ENCODE measurements around the gene MZF1. TPM values are rescaled to one million over a fixed set of nuclear protein-coding genes. Genes with fewer than 3 reads are reported as not detected.

MZF1 gene
- total and polyA plus RNA-seq, 2 donors (not counting 1 experiment from before 2014, with no cell fraction given) = 4.1 to 14.9 TPM

DNA sequence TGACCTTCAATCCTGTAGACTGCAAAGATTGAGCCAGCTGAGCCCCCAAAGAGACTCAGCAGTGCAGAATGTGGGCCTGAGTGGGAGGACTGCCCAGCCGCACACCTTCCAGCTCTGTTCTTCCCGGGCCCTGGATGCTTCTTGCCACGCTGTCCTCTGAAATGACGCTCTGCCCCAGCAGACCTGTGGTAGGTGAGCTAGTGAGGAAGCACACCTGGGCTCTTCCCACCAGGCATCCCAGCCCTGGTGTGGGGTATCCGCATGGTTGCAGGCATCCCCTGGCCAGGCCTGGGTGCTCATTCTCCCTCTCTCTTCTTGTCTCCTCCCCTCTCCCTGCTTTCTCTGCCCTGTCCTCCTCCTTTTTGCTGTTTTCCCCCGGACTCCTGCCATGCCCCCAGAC lies 9.8 kb upstream of the MZF1 start:
- Histone ChIP-seq H3K27ac (ENCODE audit: insufficient read depth, low read length) (no peak overlapping the region), H4K20me1 (ENCODE audit: control insufficient read depth, extremely low read depth, insufficient read depth, low read length) (no peaks in the 10 kb centered on the region), H3K79me2 (ENCODE audit: control insufficient read depth, insufficient read depth, low read length) (peaks cover 6% of the 10 kb centered on the region), H3K9ac (ENCODE audit: insufficient read depth, low read length) (no peak overlapping the region), H3K36me3 (ENCODE audit: control insufficient read depth, insufficient read depth, low read length) (peaks cover 16% of the 10 kb centered on the region), H3K4me2 (ENCODE audit: extremely low read depth, insufficient read depth, low read length) (no peak overlapping the region), H2AFZ (ENCODE audit: low read length) (no peak overlapping the region), H3K4me1 (ENCODE audit: control insufficient read depth, extremely low read depth, insufficient read depth, low read length) (peaks cover 11% of the 10 kb centered on the region), H3K9me3 (ENCODE audit: control insufficient read depth, insufficient read depth, low read depth, low read length) (no peaks in the 10 kb centered on the region), H3K27me3 (ENCODE audit: control insufficient read depth, insufficient read depth, low read length) (no peaks in the 10 kb centered on the region), H3K4me3 (replicated peaks in 1 of 4; ENCODE audit: control extremely low read depth in 1 of 4, insufficient read depth in 1 of 4, low read depth in 3 of 4, low read length in 4 of 4) (no peak overlapping the region)
- DNase-seq (ENCODE audit: low read depth in 2 of 2) = no peak
- TF ChIP-seq, protein P1, sequence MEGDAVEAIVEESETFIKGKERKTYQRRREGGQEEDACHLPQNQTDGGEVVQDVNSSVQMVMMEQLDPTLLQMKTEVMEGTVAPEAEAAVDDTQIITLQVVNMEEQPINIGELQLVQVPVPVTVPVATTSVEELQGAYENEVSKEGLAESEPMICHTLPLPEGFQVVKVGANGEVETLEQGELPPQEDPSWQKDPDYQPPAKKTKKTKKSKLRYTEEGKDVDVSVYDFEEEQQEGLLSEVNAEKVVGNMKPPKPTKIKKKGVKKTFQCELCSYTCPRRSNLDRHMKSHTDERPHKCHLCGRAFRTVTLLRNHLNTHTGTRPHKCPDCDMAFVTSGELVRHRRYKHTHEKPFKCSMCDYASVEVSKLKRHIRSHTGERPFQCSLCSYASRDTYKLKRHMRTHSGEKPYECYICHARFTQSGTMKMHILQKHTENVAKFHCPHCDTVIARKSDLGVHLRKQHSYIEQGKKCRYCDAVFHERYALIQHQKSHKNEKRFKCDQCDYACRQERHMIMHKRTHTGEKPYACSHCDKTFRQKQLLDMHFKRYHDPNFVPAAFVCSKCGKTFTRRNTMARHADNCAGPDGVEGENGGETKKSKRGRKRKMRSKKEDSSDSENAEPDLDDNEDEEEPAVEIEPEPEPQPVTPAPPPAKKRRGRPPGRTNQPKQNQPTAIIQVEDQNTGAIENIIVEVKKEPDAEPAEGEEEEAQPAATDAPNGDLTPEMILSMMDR (conservative IDR thresholded peaks at IDR 0.05 in 1 of 2, IDR thresholded peaks at IDR 0.05 in 1 of 2; ENCODE audit: low read depth in 1 of 2, low read length in 2 of 2) = no peak

GRCh38 chr19:58581227-58582141 lies 8.3 kb upstream of the MZF1 start:
- no peak for TF ChIP-seq EZH2 (IDR thresholded peaks at IDR 0.05; ENCODE audit: low read length, missing control alignments)
- TF ChIP-seq, protein P1 (conservative IDR thresholded peaks at IDR 0.05 in 1 of 2, IDR thresholded peaks at IDR 0.05 in 1 of 2; ENCODE audit: low read depth in 1 of 2, low read length in 2 of 2) = peak; percentile 89 to 99
- Histone ChIP-seq H3K27ac (ENCODE audit: insufficient read depth, low read length) (no peak overlapping the region), H3K4me2 (ENCODE audit: extremely low read depth, insufficient read depth, low read length) (no peak overlapping the region)

GRCh38 chr19:58579473-58580142 lies 6.5 kb upstream of the MZF1 start:
- Histone ChIP-seq H2AFZ (ENCODE audit: low read length) (no peak overlapping the region), H3K9me3 (ENCODE audit: control insufficient read depth, insufficient read depth, low read depth, low read length) (no peaks in the 10 kb centered on the region), H4K20me1 (ENCODE audit: control insufficient read depth, extremely low read depth, insufficient read depth, low read length) (no peaks in the 10 kb centered on the region), H3K4me3 (replicated peaks in 1 of 4; ENCODE audit: control extremely low read depth in 1 of 4, insufficient read depth in 1 of 4, low read depth in 3 of 4, low read length in 4 of 4) (no peak overlapping the region), H3K27ac (ENCODE audit: insufficient read depth, low read length) (no peak overlapping the region), H3K4me1 (ENCODE audit: control insufficient read depth, extremely low read depth, insufficient read depth, low read length) (peaks cover 6% of the 10 kb centered on the region), H3K9ac (ENCODE audit: insufficient read depth, low read length) (no peak overlapping the region), H3K4me2 (ENCODE audit: extremely low read depth, insufficient read depth, low read length) (no peak overlapping the region), H3K36me3 (ENCODE audit: control insufficient read depth, insufficient read depth, low read length) (peaks cover 16% of the 10 kb centered on the region), H3K79me2 (ENCODE audit: control insufficient read depth, insufficient read depth, low read length) (peaks cover 13% of the 10 kb centered on the region), H3K27me3 (ENCODE audit: control insufficient read depth, insufficient read depth, low read length) (no peaks in the 10 kb centered on the region)
- no peak for DNase-seq (ENCODE audit: low read depth in 2 of 2)
- TF ChIP-seq, protein P1 (conservative IDR thresholded peaks at IDR 0.05 in 1 of 2, IDR thresholded peaks at IDR 0.05 in 1 of 2; ENCODE audit: low read depth in 1 of 2, low read length in 2 of 2) = no peak
- no peak for TF ChIP-seq EZH2 (IDR thresholded peaks at IDR 0.05; ENCODE audit: low read length, missing control alignments)

More at GRCh38 chr19:58581227-58582141, 8.3 kb upstream of the MZF1 start:
- Histone ChIP-seq H2AFZ (ENCODE audit: low read length) (no peak overlapping the region), H3K79me2 (ENCODE audit: control insufficient read depth, insufficient read depth, low read length) (peaks cover 8% of the 10 kb centered on the region), H3K36me3 (ENCODE audit: control insufficient read depth, insufficient read depth, low read length) (peaks cover 16% of the 10 kb centered on the region), H4K20me1 (ENCODE audit: control insufficient read depth, extremely low read depth, insufficient read depth, low read length) (no peaks in the 10 kb centered on the region), H3K4me3 (replicated peaks in 1 of 4; ENCODE audit: control extremely low read depth in 1 of 4, insufficient read depth in 1 of 4, low read depth in 3 of 4, low read length in 4 of 4) (no peak overlapping the region), H3K9me3 (ENCODE audit: control insufficient read depth, insufficient read depth, low read depth, low read length) (no peaks in the 10 kb centered on the region), H3K4me1 (ENCODE audit: control insufficient read depth, extremely low read depth, insufficient read depth, low read length) (peaks cover 11% of the 10 kb centered on the region), H3K27me3 (ENCODE audit: control insufficient read depth, insufficient read depth, low read length) (no peaks in the 10 kb centered on the region), H3K9ac (ENCODE audit: insufficient read depth, low read length) (no peak overlapping the region)
- DNase-seq (ENCODE audit: low read depth in 2 of 2) = peak; percentile 70 to 90

Measured in fibroblast of lung (primary cell).